GM12875 (cell line): ENCODE results near the gene S100A4.

ENCODE experiments used
- H3K4me3 ChIP-seq: one replicate; pipeline ENCODE4 v1.5.1; 2011; ENCODE audit warnings: low read depth, low read length, control low read depth
- CTCF ChIP-seq: IDR thresholded peaks from 2 replicates; pipeline ENCODE4 v1.5.1; 2011; ENCODE audit warnings: low read depth, mild to moderate bottlenecking, control low read depth, inconsistent platforms, low read length, moderate library complexity, borderline replicate concordance; ENCODE audit not compliant: insufficient read depth

S100A4 gene

GRCh38 chr1:153550398-153550758, 4.8 kb upstream of the S100A4 start:
- H3K4me3 ChIP-seq = no peak overlapping the region
- no peak for TF ChIP-seq CTCF

- H3K4me3 ChIP-seq = no peak overlapping the region
- TF ChIP-seq CTCF = no peak
Measured at GRCh38 chr1:153549741-153550397, 4.3 kb upstream of the S100A4 start.

- H3K4me3 ChIP-seq = no peak within 1 kb of the TSS
- TF ChIP-seq CTCF = no peak
Measured at GRCh38 chr1:153548722-153549688, 3.4 kb upstream of the S100A4 start, which contains the start of gene S100A3. Gene S100A3, minus strand, starts transcription at chr1:153549258. Its CDS starts 773 bp downstream, at chr1:153548485.

GRCh38 chr1:153547560-153548551, 2.2 kb upstream of the S100A4 start:
- no peak for TF ChIP-seq CTCF
- no peak overlapping the region for H3K4me3 ChIP-seq

- H3K4me3 ChIP-seq = no peak overlapping the region
- TF ChIP-seq CTCF = no peak
Measured at GRCh38 chr1:153546796-153547559, 1.4 kb upstream of the S100A4 start.

GRCh38 chr1:153546371-153546770, 765 bp upstream of the S100A4 start:
- no peak for TF ChIP-seq CTCF
- H3K4me3 ChIP-seq = no peak overlapping the region
